NOMO-1 treated with DMSO at 0.1 percent for 48 hours (cell line): ENCODE results near the gene ENPP6.
A peak's percentile ranks its signal among the peaks of the same experiment; 100 is the strongest.

ENCODE experiments used
- DNase-seq: peaks from one replicate; lab custom pipeline; 2025; ENCODE audit not compliant: unreplicated experiment; lab: John Stamatoyannopoulos, UW

ENPP6 gene

GRCh38 chr4:184217634-184218033, at the start of gene ENPP6:
Gene ENPP6 (minus strand): TSS chr4:184217873. CDS start chr4:184217819, 54 bp downstream.
- no peak for DNase-seq

- no peak for DNase-seq
Observed at GRCh38 chr4:184267206-184267608, 49.5 kb upstream of the ENPP6 start.

- peak; percentile 43 for DNase-seq
Observed at GRCh38 chr4:184265546-184266351, 48.1 kb upstream of the ENPP6 start.

GRCh38 chr4:184263910-184264732, 46.4 kb upstream of the ENPP6 start:
- peak; percentile 94 for DNase-seq

- DNase-seq, result no peak
Observed at GRCh38 chr4:184263461-184263860, 45.8 kb upstream of the ENPP6 start.

- no peak for DNase-seq
Observed at GRCh38 chr4:184262901-184263300, 45.2 kb upstream of the ENPP6 start.

GRCh38 chr4:184261246-184261645, 43.6 kb upstream of the ENPP6 start:
- DNase-seq, result peak; percentile 7

GRCh38 chr4:184259866-184260265, 42.2 kb upstream of the ENPP6 start:
- no peak for DNase-seq

- no peak for DNase-seq
Observed at GRCh38 chr4:184259081-184259480, 41.4 kb upstream of the ENPP6 start.

GRCh38 chr4:184255871-184256642, 38.4 kb upstream of the ENPP6 start:
- no peak for DNase-seq

- DNase-seq, result no peak
Observed at GRCh38 chr4:184255361-184255760, 37.7 kb upstream of the ENPP6 start.

GRCh38 chr4:184253072-184253420, 35.4 kb upstream of the ENPP6 start:
- no peak for DNase-seq

- no peak for DNase-seq
Observed at GRCh38 chr4:184252136-184253071, 34.7 kb upstream of the ENPP6 start.

- DNase-seq, result no peak
Observed at GRCh38 chr4:184251670-184251980, 34.0 kb upstream of the ENPP6 start.

GRCh38 chr4:184250795-184251669, 33.4 kb upstream of the ENPP6 start:
- peak; percentile 58 for DNase-seq

GRCh38 chr4:184248216-184248615, 30.5 kb upstream of the ENPP6 start:
- DNase-seq, result peak; percentile 27

- no peak for DNase-seq
Observed at GRCh38 chr4:184247421-184247820, 29.7 kb upstream of the ENPP6 start.

GRCh38 chr4:184246426-184246825, 28.8 kb upstream of the ENPP6 start:
- DNase-seq, result no peak

GRCh38 chr4:184238072-184238745, 20.5 kb upstream of the ENPP6 start:
- DNase-seq, result no peak
